Measurements from ENCODE around the gene NDUFS6.

The NDUFS6 gene

DNA sequence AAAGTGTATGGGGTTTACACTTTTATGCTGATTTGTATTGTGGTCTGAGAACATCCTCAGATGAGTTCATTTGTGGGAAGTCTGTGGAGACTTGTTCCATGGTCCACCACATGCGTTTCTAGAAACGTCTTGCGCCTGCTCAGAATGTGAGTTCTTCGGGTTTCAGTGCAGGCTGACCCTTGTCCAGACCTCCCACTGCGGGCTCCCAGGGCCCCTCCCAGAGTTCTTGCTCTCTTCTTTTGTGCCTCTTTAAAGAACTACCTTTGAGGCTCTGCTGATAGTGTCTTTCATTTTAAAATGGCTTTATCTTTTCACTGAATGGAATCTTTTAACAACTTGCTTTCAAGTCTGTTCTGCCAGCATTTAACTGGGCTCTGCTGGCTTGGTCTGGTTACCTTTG lies 17.6 kb downstream of the NDUFS6 start:
- DNase-seq, result no peak

DNA sequence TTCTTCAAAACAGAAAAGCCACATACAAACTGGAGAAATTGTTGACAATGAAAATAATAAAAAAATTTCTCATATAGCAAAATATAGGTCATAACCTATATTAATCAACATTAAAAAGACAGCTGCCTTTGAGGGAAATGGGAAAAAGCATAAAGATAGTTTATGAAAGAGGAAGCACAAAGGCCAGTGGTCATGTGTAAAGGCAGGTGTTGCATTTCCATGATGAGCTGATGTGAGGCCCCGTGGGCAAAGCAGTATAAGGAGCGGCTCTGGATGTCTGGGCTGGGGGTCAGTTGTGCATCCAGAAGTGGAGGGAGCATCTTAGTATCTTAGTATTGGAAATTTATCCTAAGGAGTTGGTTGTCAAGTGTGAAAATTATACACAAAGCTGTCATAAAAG lies 18.3 kb downstream of the NDUFS6 start:
- no peak for DNase-seq

DNA sequence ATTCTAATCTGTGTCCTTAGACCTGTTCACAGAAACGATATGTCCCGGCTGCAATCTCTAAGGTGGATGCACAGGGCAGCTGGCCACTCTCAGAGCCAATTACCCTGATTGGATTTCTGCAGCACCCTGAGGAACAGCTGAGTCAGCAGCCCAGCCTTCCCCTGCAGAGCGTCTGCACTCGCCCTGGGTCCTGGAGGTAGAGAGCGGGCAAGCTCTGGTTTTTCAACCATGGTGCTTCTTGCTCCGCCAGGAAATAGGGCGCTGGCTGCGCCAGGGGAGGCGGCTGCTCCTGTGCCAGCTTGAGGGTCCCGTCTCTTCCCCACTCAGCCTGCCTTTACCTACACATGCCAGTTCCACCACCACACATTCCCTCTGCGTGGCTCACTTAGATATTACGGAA lies 19.2 kb downstream of the NDUFS6 start:
- DNase-seq, result no peak

- no peak for DNase-seq
These were observed 19.7 kb downstream of the NDUFS6 start for GRCh38 chr5:1820926-1821325.

DNA sequence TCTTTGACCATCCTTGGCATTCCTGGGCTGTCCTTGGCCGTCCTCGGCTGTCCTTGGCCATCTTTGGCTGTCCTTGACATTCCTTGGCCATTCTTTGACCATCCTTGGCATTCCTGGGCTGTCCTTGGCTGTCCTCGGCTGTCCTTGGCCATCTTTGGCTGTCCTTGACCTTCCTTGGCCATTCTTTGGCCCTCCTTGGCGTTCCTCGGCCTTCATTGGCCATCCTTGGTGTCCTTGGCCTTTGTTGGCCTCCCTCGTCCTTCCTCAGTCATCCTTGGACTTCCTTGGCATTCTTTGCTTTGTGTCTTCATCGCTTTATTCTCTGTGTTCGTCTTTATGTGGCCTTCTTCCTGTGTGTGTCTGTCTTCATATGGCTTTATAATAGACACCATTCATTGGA lies 20.7 kb downstream of the NDUFS6 start:
- no peak for DNase-seq

DNA sequence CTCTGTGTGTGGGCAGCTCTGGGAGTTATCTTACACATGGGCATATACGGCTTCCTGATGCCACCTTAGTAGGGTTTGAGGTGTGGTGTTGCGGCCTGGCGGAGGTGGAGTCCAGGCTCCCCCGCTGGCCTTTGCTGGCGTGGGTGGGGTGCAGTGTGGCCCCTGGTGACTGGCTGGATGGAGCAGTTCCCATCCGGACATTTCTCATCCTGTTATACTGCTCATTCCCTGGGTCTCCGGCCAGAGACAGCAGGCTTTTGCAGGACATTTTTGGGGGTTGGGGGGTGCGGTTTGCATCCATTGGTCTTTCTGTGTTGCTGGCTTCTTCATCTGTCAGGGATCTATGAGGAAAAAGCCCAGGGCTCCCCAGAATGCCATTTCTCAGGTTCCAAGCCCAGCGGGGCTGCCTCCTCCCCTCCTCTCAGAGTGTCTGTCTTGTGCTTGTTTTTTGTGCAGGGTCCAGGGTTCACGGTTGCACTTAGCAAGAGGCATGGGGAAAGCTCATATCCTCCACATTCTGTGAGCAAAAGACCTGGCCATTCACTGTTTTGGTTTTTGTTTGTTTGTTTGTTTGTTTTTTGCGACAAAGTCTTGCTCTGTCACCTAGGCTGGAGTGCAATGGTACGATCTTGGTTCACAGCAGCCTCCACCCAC lies 22.3 kb downstream of the NDUFS6 start:
- no peak for DNase-seq

DNA sequence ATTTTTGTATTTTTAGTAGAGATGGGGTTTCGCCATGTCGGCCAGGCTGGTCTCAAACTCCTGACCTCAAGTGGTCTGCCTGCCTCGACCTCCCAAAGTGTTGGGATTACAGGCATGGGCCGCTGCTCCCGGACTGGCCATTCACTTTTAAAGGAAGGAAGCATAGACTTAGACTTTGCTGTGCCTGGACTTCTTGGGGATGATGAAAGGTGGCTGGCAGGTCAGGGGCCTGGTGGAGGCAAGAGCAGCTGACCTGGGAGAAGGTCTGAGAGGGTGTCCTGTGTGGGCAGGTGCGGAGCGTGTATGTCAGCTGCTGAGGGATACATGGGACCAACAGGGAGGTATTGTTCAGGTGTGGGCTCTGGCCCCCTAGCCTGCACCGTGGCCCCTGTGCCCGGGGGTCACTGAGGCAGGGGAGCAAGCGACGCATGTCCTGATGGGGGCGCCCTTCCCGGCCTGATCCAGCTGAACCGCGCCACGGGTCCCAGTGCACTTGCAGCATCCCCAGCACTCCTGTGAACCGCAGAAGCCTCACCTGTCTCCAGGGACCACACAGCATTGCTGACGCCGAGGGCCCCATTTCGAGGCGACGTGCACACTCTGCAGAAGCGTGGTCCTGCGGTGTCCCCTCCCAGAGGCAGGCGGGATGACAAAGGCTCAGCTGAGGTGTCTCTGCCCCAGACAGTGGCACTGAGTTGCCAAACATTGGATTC lies 23.1 kb downstream of the NDUFS6 start:
- no peak for DNase-seq

GRCh38 chr5:1824903-1825841 lies 24.0 kb downstream of the NDUFS6 start:
- no peak for DNase-seq

- DNase-seq, result no peak
These were observed 25.2 kb downstream of the NDUFS6 start for GRCh38 chr5:1826235-1826980.

- no peak for DNase-seq
These were observed 26.0 kb downstream of the NDUFS6 start for GRCh38 chr5:1827025-1827885.

DNA sequence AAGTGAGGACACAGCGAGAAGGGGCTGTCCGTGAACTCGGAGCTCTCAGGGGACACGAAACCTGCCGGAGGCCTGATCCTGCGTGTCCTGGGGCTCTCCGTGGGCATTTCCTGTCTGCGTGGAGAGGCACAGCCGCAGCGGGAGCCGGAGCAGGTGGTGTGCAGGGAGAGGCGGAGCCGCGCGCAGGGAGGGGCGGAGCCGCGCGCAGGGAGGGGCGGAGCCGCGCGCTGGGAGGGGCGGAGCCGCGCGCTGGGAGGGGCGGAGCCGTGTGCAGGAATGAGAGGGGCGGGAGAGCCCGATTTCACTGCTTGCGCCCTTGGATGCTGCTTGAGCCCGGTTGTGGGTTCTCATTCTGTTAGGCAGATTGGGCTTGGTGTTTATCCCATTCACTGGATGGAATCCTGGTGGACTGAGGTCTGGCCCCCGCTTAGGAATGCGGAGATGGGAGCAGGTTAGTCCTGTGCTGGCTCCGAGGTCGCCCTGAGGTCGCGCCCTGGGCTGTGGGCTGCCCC lies 26.7 kb downstream of the NDUFS6 start:
- DNase-seq, result no peak

GRCh38 chr5:1830571-1831228 lies 29.5 kb downstream of the NDUFS6 start:
- DNase-seq, result no peak

DNA sequence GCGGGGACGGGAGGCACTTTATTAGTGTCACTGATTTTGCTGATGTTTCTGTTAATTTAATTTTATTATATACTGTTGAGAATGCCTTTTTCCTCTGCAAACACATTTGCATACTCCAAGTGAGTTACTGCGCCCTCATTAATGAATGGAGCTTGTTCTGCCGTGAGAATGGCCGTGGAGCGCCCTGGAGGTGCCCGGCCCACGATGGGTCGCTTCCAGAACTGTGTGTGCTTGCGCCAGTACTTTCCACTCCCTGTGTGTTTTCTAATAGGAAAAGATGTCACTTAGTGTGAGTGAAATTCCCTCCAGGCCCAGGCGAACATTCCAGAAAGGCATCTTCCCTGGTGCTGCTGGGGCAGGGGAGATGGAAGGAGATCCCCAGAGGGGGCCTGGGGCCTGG lies 30.1 kb downstream of the NDUFS6 start:
- DNase-seq, result no peak

GRCh38 chr5:1831677-1832313 lies 30.6 kb downstream of the NDUFS6 start:
- peak; percentile 17 for DNase-seq

- DNase-seq, result no peak
These were observed 31.5 kb downstream of the NDUFS6 start for GRCh38 chr5:1832511-1833250.

DNA sequence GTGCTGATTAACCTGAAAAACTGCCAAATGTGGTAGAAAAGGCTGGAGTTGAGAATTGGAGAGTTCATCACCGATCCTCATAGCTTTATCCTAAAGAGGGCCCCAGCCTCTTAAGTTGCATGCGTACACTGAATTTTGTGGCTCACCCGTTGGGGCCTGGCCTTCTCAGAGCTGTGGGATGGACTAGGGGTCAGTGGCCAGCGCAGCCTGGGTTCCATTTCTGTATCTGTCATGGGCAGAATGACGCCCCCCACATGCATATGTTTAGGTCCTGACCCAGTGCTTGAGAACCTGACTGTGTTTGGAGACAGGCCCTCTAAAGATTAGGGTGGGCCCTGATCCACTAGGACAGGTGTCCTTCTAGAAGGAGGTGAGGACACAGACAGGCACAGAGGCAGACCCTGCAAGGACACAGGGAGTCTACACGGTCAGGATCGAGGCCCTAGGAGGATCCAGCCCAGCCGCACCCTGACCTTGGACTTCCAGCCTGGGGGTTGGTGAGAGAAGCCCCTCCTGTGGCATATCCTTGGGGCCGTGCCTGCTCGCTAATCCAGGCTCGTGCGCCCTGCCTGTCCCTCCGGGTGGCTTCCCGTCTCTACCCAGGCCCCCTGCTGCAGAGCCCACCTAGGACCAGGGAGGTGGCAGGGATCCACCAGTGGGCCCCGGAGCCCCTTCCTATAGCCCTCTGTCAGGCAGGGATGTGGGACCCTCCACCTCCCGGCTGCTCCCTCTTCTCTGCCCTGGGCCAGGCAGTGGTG lies 32.2 kb downstream of the NDUFS6 start:
- DNase-seq, result no peak

- no peak for DNase-seq
These were observed 32.9 kb downstream of the NDUFS6 start for GRCh38 chr5:1834022-1834551.

GRCh38 chr5:1834721-1835429 lies 33.7 kb downstream of the NDUFS6 start:
- DNase-seq, result no peak
